ENCODE measurements around the gene NUB1. TPM values are rescaled to one million over a fixed set of nuclear protein-coding genes. Genes with fewer than 3 reads are reported as not detected.

Gene NUB1
- total RNA-seq, 1 donor from 2014 or later: 61.7 TPM

- Mint-ChIP-seq H3K9me3 (no peaks in the 10 kb centered on the region), H3K36me3 (peaks cover 4% of the 10 kb centered on the region), H3K27me3 (ENCODE audit: insufficient read depth, low read depth) (peaks cover 8% of the 10 kb centered on the region), H3K4me1 (peaks cover 19% of the 10 kb centered on the region), H3K4me3 (no peak overlapping the region), H3K27ac (peak overlapping the region; percentile 30)
- Histone ChIP-seq H4K20me1 (ENCODE audit: low read depth) (no peaks in the 10 kb centered on the region), H3K4me1 (peaks cover 18% of the 10 kb centered on the region), H3K4me3 (no peak overlapping the region), H3K36me3 (no peaks in the 10 kb centered on the region), H3K27ac (no peak overlapping the region), H3K4me2 (no peak overlapping the region), H3K79me2 (ENCODE audit: low read depth) (no peaks in the 10 kb centered on the region), H3K9me3 (ENCODE audit: low read depth) (no peaks in the 10 kb centered on the region), H2AFZ (replicated peaks) (no peak overlapping the region), H3K27me3 (no peaks in the 10 kb centered on the region), H3K9ac (no peak overlapping the region), H3F3A (ENCODE audit: low read depth) (peaks cover 4% of the 10 kb centered on the region)
- TF ChIP-seq EZH2phosphoT487 (IDR thresholded peaks at IDR 0.05) (no peak), CTCF (IDR thresholded peaks at IDR 0.05) (no peak), EZH2 (IDR thresholded peaks at IDR 0.05) (no peak)
- no peak for DNase-seq (ENCODE audit: low spot score)
Observed at GRCh38 chr7:151394076-151395035, 52.7 kb downstream of the NUB1 start.

- no peak overlapping the region for H3K27ac ChIP-seq
- H2AFZ ChIP-seq (replicated peaks): no peak overlapping the region
- no peak overlapping the region for H3K4me2 ChIP-seq
- Mint-ChIP-seq H3K27ac (no peak overlapping the region), H3K9me3 (no peaks in the 10 kb centered on the region), H3K27me3 (ENCODE audit: insufficient read depth, low read depth) (peaks cover 8% of the 10 kb centered on the region), H3K36me3 (peaks cover 4% of the 10 kb centered on the region), H3K4me3 (no peak overlapping the region), H3K4me1 (peaks cover 22% of the 10 kb centered on the region)
- no peak overlapping the region for H3K9ac ChIP-seq
- no peak for DNase-seq (ENCODE audit: low spot score)
- H3K4me3 ChIP-seq: no peak overlapping the region
- H3K27me3 ChIP-seq: no peaks in the 10 kb centered on the region
- H4K20me1 ChIP-seq (ENCODE audit: low read depth): no peaks in the 10 kb centered on the region
- TF ChIP-seq CTCF (IDR thresholded peaks at IDR 0.05) (no peak), EZH2phosphoT487 (IDR thresholded peaks at IDR 0.05) (no peak), EZH2 (IDR thresholded peaks at IDR 0.05) (no peak)
- no peaks in the 10 kb centered on the region for H3K79me2 ChIP-seq (ENCODE audit: low read depth)
- H3K36me3 ChIP-seq: no peaks in the 10 kb centered on the region
- no peaks in the 10 kb centered on the region for H3K9me3 ChIP-seq (ENCODE audit: low read depth)
- H3F3A ChIP-seq (ENCODE audit: low read depth): peaks cover 4% of the 10 kb centered on the region
- H3K4me1 ChIP-seq: peaks cover 25% of the 10 kb centered on the region
Observed at GRCh38 chr7:151395036-151395367, 53.4 kb downstream of the NUB1 start.

- H3K4me1 ChIP-seq: peaks cover 39% of the 10 kb centered on the region
- H4K20me1 ChIP-seq (ENCODE audit: low read depth): no peaks in the 10 kb centered on the region
- Mint-ChIP-seq H3K36me3 (peaks cover 4% of the 10 kb centered on the region), H3K27me3 (ENCODE audit: insufficient read depth, low read depth) (peaks cover 12% of the 10 kb centered on the region), H3K9me3 (no peaks in the 10 kb centered on the region), H3K4me3 (no peak overlapping the region), H3K4me1 (peaks cover 35% of the 10 kb centered on the region), H3K27ac (no peak overlapping the region)
- H3K27me3 ChIP-seq: no peaks in the 10 kb centered on the region
- no peaks in the 10 kb centered on the region for H3K79me2 ChIP-seq (ENCODE audit: low read depth)
- no peak overlapping the region for H3K27ac ChIP-seq
- TF ChIP-seq EZH2 (IDR thresholded peaks at IDR 0.05) (no peak), EZH2phosphoT487 (IDR thresholded peaks at IDR 0.05) (no peak), CTCF (IDR thresholded peaks at IDR 0.05) (no peak)
- H3F3A ChIP-seq (ENCODE audit: low read depth): peaks cover 15% of the 10 kb centered on the region
- no peak overlapping the region for H3K9ac ChIP-seq
- H3K9me3 ChIP-seq (ENCODE audit: low read depth): no peaks in the 10 kb centered on the region
- no peak for DNase-seq (ENCODE audit: low spot score)
- H2AFZ ChIP-seq (replicated peaks): no peak overlapping the region
- H3K36me3 ChIP-seq: no peaks in the 10 kb centered on the region
- no peak overlapping the region for H3K4me3 ChIP-seq
- no peak overlapping the region for H3K4me2 ChIP-seq
Observed at GRCh38 chr7:151396328-151396970, 54.8 kb downstream of the NUB1 start.
